T1000 (cell line): ENCODE results near the gene ZNF501.

ENCODE experiments used
- DNase-seq: peaks from one replicate; lab custom pipeline; 2025; ENCODE audit warnings: mixed read lengths; lab: John Stamatoyannopoulos, UW

Gene ZNF501

GRCh38 chr3:44729384-44729910 is at the start of gene ZNF501:
TSS of gene ZNF501 (plus strand) at chr3:44729635. CDS start at chr3:44734422, 4,787 bp downstream.
- DNase-seq: peak; percentile 90

DNA sequence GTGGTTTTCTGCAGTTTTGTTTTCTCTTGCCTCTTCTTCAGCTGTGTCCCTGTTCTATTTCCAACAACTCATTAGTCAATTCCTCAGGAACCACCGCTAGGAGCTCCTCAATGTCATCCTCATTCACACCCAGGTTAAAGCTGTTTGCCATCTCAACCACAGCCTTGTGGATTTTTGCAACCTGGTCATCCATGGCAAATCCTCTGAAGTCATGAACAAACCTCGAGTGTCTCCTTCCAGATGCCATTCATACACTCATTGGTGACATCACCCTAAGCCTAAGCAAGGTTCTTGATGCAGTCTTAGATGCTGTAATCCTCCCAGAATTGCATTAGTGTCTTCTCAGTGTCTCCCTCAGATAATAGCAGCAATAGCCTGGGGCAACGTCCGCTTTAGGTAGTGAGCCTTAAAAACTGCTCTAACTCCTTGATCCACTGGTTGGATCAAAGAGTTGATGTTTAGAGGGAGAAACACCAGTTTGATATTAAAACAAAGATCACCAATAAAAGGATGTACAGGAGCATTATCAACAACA is 48.4 kb upstream of the ZNF501 start:
- DNase-seq: no peak

DNA sequence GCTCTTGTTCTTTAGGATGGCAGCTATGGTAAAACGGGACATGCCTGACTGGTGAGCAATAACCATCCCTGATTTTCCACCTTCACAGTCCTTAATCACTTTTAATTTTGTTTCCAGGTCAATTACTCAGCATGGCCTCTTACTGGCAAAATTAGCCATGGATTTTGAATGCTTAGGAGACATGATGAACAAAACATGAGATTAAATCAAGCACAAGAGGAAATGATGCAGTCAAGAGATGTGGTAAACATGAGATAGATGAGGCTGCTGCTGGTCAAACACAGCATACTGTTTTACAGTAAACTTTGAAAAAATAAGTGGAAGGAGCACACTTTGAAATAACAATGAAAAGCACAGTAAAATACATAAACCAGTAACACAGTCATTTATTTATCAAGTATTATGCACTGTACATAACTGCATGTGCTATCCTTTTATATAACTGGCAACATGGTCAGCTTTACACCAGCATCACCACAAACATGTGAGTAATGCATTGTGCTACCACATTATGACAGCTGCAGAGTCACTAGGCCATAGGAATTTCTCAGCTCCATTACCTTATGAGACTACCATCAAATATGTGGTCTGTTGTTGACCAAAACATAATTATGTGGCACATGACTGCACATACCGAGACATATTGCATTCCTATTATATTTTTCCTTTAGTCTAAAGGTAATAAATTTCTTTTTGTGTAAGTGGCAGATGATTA is 47.1 kb upstream of the ZNF501 start:
- DNase-seq: no peak

- peak; percentile 75 for DNase-seq
Observed at GRCh38 chr3:44685128-44685800, 44.2 kb upstream of the ZNF501 start.

DNA sequence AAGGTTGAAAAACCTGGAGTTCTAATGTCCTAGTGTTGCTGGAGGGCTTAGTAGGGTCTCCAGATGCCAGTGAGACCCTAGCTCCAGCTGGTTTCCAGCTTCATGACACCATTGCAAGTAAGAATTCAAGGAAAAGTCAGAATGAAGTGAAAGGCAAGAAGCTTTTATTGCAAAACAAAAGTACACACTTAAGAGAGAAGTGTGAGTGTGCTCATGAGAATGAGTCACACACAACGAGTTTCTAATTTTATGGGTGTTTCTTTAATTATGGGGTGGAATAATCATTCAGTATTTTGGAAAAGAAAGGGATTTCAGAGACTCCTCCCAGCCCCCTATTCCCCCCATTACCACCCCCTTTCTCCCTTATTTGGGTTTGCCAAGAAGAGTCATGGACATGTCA is 41.5 kb upstream of the ZNF501 start:
- DNase-seq: no peak

GRCh38 chr3:44712455-44713075 is 16.9 kb upstream of the ZNF501 start, which contains the start of gene ZNF502:
TSS of gene ZNF502 (plus strand) at chr3:44712660. CDS start at chr3:44720262, 7,602 bp downstream.
- peak; percentile 82 for DNase-seq

- no peak for DNase-seq
Observed at GRCh38 chr3:44721231-44722102, 8.0 kb upstream of the ZNF501 start.

DNA sequence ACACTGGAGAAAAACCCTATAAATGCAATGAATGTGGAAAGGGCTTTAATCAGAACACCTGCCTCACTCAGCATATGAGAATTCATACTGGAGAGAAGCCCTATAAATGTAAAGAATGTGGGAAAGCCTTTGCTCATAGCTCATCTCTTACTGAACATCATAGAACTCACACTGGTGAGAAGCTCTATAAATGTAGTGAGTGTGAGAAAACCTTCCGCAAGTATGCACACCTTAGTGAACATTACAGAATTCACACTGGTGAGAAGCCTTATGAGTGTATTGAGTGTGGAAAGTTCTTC is 7.4 kb upstream of the ZNF501 start:
- DNase-seq: no peak

- no peak for DNase-seq
Observed at GRCh38 chr3:44734646-44735168, 5.3 kb downstream of the ZNF501 start.

GRCh38 chr3:44761101-44761423 is 31.6 kb downstream of the ZNF501 start:
- no peak for DNase-seq

- peak; percentile 90 for DNase-seq
Observed at GRCh38 chr3:44761424-44762169, 32.2 kb downstream of the ZNF501 start, which contains the start of the genes KIAA1143 and KIF15. TSS of gene KIAA1143 (minus strand) at chr3:44761619. CDS start at chr3:44761602, 17 bp downstream. TSS of gene KIF15 (plus strand) at chr3:44761794. CDS start at chr3:44761866, 72 bp downstream.

- DNase-seq: no peak
Observed at GRCh38 chr3:44762170-44762677, 32.8 kb downstream of the ZNF501 start.

DNA sequence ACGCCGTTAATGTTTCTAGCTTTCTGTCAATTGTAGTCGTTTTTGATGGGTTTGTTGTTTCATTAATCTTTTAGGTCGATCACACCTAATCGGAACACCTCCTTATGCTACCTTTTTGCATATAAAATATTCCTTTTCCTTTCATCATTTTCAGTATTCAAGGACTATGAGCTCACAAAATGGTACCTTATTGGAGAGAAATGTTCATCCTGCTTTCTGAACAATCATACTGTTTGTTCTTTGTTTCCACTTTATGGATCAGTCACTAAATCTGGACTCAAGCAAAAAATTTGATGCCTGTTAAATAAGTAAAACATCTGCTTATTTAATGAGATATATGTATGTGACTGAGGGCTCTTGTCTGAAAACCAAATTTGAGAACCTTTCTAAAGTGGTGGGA is 33.3 kb downstream of the ZNF501 start:
- DNase-seq: no peak

- DNase-seq: no peak
Observed at GRCh38 chr3:44764248-44764647, 34.8 kb downstream of the ZNF501 start.

DNA sequence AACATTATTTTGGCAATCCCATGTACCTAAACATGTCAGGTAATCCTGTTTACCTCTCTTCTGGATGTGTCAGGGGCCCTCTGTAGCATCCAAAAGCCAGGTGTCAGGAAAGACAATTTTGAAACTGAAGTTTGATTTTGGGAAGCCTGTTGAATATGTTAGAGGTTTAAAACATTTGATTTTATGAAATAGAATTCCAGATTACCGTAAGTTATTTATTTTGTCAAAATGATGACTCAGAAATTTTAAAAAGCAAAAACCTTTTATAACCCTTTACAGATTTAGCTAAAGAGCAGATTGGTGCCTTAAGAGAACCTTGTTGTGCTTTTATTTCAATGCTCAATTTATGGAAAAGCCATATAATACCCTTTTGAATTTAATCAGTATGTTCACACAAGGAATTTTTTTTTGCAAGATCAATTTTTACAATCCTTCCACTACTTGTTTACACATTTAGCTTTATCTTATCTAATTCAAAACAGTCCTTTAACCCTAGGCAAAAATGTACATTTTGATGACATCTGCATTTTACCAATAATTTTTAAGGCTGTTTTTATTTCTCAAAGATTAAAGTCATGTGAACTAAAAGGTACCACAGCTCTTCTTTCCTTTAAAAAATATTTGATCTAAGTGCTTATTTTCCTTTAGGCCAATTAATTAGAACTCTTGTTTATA is 42.1 kb downstream of the ZNF501 start:
- DNase-seq: no peak

GRCh38 chr3:44772099-44772442 is 42.6 kb downstream of the ZNF501 start:
- no peak for DNase-seq

GRCh38 chr3:44782891-44783290 is 53.5 kb downstream of the ZNF501 start:
- DNase-seq: no peak
